Natural killer cell (primary cell): ENCODE data around the gene PPL. TPM values are rescaled to one million over a fixed set of nuclear protein-coding genes. Genes with fewer than 3 reads are reported as not detected.

Experiments
- ATAC-seq, 3 donors: fragments of 150-1000 bp in 2 of 3; fragments of 200-7000 bp in 1 of 3; cut with Tn5 transposase; 1 replicate in 1 of 3; 2 replicates in 2 of 3; pipeline ENCODE4 v1.10.0; 2021; ENCODE audit warnings: mild to moderate bottlenecking in 2 of 3, moderate library complexity in 2 of 3
- DNase-seq, 2 donors: peaks; one replicate each; pipeline versions ENCODE4 v3.0.0 to v3.0.0-alpha.2; 2013 to 2021; ENCODE audit warnings: mixed read lengths in 1 of 2
- H3K27ac ChIP-seq: one replicate; pipeline ENCODE4 v1.5.1; 2013; ENCODE audit warnings: mild to moderate bottlenecking, low read length
- H3K27me3 ChIP-seq: one replicate; pipeline ENCODE4 v1.6.1; 2013; ENCODE audit warnings: low read length; ENCODE audit not compliant: control insufficient read depth, insufficient read depth
- H3K36me3 ChIP-seq: one replicate; pipeline ENCODE4 v1.6.1; 2013; ENCODE audit warnings: low read length; ENCODE audit not compliant: control insufficient read depth, insufficient read depth
- H3K4me1 ChIP-seq: one replicate; pipeline ENCODE4 v1.6.1; 2013; ENCODE audit warnings: low read length; ENCODE audit not compliant: control insufficient read depth, insufficient read depth
- H3K4me3 ChIP-seq: one replicate; pipeline ENCODE4 v1.5.1; 2013; ENCODE audit warnings: low read length
- H3K9me3 ChIP-seq: one replicate; pipeline ENCODE4 v1.6.1; 2013; ENCODE audit warnings: low read length; ENCODE audit not compliant: control insufficient read depth, insufficient read depth
- H3K27ac Mint-ChIP-seq, 2 donors: one replicate each; pipeline ENCODE4 v1.8.0; 2022; ENCODE audit warnings: mild to moderate bottlenecking in 2 of 2, mixed read lengths in 2 of 2, moderate library complexity in 1 of 2
- H3K27me3 Mint-ChIP-seq, 2 donors: one replicate each; pipeline ENCODE4 v1.8.0; 2022; ENCODE audit warnings: low read depth in 2 of 2, mixed read lengths in 2 of 2
- H3K36me3 Mint-ChIP-seq: one replicate; pipeline ENCODE4 v1.8.0; 2022; ENCODE audit warnings: mixed read lengths
- H3K4me1 Mint-ChIP-seq, 2 donors: one replicate each; pipeline ENCODE4 v1.8.0; 2022; ENCODE audit warnings: mixed read lengths in 2 of 2
- H3K4me3 Mint-ChIP-seq: one replicate; pipeline ENCODE4 v1.8.0; 2022; ENCODE audit warnings: mild to moderate bottlenecking, moderate library complexity, mixed read lengths
- H3K9me3 Mint-ChIP-seq, 2 donors: one replicate each; pipeline ENCODE4 v1.8.0; 2022; ENCODE audit warnings: mixed read lengths in 2 of 2
- CTCF ChIP-seq: fragments of 200-600 bp; IDR thresholded peaks from one replicate; pipeline ENCODE4 v1.8.0; 2022; ENCODE audit warnings: antibody characterized with exemption
- WGBS: methylation state at CpG from one replicate; pipeline ENCODE4 v1.1.7; 2013; ENCODE audit warnings: missing lambda C conversion rate; ENCODE audit not compliant: insufficient coverage; 5-methylcytosine and 5-hydroxymethylcytosine counted together
- intact Hi-C: fragments of 100-400 bp; cut with micrococcal nuclease; formaldehyde crosslinking; loops from one replicate; pipeline ENCODE4 v1.14.2; 2022
- total RNA-seq, 4 donors: library from RNA; stranded (reverse); fragments of 120-200 nt in 1 of 4; gene quantifications; one replicate each; pipeline versions ENCODE4 v1.2.3 to v1.2.4, GENCODE V29; 2013 to 2022

Gene PPL
- total RNA-seq, 3 donors from 2014 or later (not counting 1 experiment from before 2014, with no cell fraction given): not detected

GRCh38 chr16:4924593-4925292, 12.2 kb downstream of the PPL start:
- H3K27ac Mint-ChIP-seq: no peak overlapping the region
- WGBS: 76% methylated on average over 12 of the region's 12 CpGs

GRCh38 chr16:4923853-4924252, 13.1 kb downstream of the PPL start:
- Mint-ChIP-seq H3K27ac (no peak overlapping the region), H3K4me3 (no peak overlapping the region), H3K4me1 (no peaks in the 10 kb centered on the region), H3K27me3 (no peaks in the 10 kb centered on the region), H3K9me3 (peaks cover 0 to 6% of the 10 kb centered on the region in 2 donors), H3K36me3 (peaks cover 7% of the 10 kb centered on the region)
- intact Hi-C loops: no loop called here
- WGBS: 89% methylated on average over 6 of the region's 6 CpGs
- Histone ChIP-seq H3K4me3 (no peak overlapping the region), H3K36me3 (no peaks in the 10 kb centered on the region), H3K9me3 (peaks cover 8% of the 10 kb centered on the region), H3K27ac (no peak overlapping the region), H3K27me3 (no peaks in the 10 kb centered on the region), H3K4me1 (no peaks in the 10 kb centered on the region)
- ATAC-seq (no peak), DNase-seq (no peak)
- TF ChIP-seq CTCF: no peak

More at GRCh38 chr16:4924593-4925292, 12.2 kb downstream of the PPL start:
- Histone ChIP-seq H3K27me3 (no peaks in the 10 kb centered on the region), H3K4me3 (no peak overlapping the region), H3K36me3 (no peaks in the 10 kb centered on the region), H3K27ac (no peak overlapping the region), H3K9me3 (peaks cover 8% of the 10 kb centered on the region), H3K4me1 (no peaks in the 10 kb centered on the region)
- Mint-ChIP-seq H3K9me3 (peaks cover 0 to 6% of the 10 kb centered on the region in 2 donors), H3K36me3 (peaks cover 7% of the 10 kb centered on the region), H3K4me3 (no peak overlapping the region), H3K27me3 (peaks cover 0 to 4% of the 10 kb centered on the region in 2 donors), H3K4me1 (no peaks in the 10 kb centered on the region)
- intact Hi-C loops: no loop called here
- DNase-seq (no peak), ATAC-seq (no peak)
- no peak for TF ChIP-seq CTCF

- Mint-ChIP-seq H3K9me3 (peaks cover 0 to 6% of the 10 kb centered on the region in 2 donors), H3K4me3 (no peak overlapping the region), H3K36me3 (peaks cover 7% of the 10 kb centered on the region), H3K27me3 (no peaks in the 10 kb centered on the region), H3K27ac (no peak overlapping the region), H3K4me1 (no peaks in the 10 kb centered on the region)
- no peaks in the 10 kb centered on the region for H3K27me3 ChIP-seq
- DNase-seq (no peak), ATAC-seq (no peak)
- peaks cover 7% of the 10 kb centered on the region for H3K9me3 ChIP-seq
- intact Hi-C loops: no loop called here
- 88% methylated on average over 18 of the region's 18 CpGs for WGBS
- no peaks in the 10 kb centered on the region for H3K36me3 ChIP-seq
- no peak for TF ChIP-seq CTCF
- no peak overlapping the region for H3K4me3 ChIP-seq
- no peak overlapping the region for H3K27ac ChIP-seq
- no peaks in the 10 kb centered on the region for H3K4me1 ChIP-seq
Measured at GRCh38 chr16:4922721-4923342, 14.1 kb downstream of the PPL start.
